GM19193 (cell line): Measurements from ENCODE around the gene ZC2HC1B.

Experiments
- POLR2A ChIP-seq: IDR thresholded peaks from 4 replicates; pipeline ENCODE4 v1.6.1; 2011; ENCODE audit not compliant: insufficient read depth, insufficient read length; ENCODE audit errors: extremely low read depth

The ZC2HC1B gene, protein sequence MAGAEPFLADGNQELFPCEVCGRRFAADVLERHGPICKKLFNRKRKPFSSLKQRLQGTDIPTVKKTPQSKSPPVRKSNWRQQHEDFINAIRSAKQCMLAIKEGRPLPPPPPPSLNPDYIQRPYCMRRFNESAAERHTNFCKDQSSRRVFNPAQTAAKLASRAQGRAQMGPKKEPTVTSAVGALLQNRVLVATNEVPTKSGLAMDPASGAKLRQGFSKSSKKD

DNA sequence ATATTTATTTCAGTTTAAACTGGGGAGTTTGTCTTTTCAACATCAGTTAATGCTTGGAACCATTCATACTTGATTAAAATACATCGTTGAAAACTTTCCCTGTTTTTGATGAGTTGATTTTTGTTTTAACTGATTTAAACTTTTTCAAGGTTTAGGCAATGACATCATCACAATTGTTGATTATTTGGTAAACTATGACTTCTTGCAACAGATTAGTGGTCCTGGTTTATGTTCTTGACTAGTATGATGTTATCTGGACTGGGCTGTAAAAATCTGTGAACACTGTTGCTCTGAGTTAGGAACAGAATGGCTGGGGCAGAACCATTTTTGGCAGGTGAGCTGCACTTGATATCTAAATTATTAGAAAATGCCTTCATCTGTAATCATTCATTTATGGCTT is at the start of gene ZC2HC1B:
Gene ZC2HC1B, plus strand, starts transcription at position 241 of the 400 bp plus-strand sequence. Its CDS starts 66 bp downstream, at position 307.
- TF ChIP-seq POLR2A: no peak

DNA sequence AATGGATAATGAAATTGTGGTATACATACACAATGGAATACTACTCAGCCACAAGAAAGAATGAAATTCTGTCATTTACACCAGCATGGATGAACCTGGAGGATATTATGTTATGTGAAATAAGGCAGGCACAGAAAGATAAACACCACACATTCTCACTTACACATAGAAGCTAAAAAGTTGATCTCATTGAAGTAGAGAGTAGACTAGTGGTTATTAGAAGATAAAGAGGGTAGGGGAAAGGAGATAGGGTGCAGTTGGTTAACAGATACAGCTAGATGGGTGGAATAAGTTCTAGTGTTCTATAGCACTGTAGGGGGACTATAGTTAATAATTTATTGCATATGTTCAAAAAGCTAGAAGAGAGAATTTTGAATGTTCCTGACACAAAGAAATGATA is 46.7 kb upstream of the ZC2HC1B start:
- TF ChIP-seq POLR2A: no peak

DNA sequence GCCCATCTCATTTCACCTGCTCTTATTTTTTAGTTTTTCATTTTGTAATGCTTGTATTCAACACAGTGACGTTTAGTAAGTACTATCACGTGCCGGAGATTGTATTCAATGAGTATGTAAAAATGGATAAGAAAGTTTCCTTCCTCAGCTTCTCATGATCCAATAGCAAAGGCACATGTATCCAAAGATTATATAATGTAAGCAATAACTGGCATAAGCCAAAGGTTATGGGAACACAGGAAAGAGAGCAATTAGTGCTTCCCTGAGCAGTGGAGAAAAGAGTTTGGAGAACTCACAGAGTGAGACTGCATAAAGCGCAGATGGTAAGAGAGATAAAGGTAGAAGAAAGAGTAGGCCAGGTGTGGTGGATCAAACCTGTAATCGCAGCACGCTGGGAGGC is 42.9 kb upstream of the ZC2HC1B start:
- TF ChIP-seq POLR2A: no peak

DNA sequence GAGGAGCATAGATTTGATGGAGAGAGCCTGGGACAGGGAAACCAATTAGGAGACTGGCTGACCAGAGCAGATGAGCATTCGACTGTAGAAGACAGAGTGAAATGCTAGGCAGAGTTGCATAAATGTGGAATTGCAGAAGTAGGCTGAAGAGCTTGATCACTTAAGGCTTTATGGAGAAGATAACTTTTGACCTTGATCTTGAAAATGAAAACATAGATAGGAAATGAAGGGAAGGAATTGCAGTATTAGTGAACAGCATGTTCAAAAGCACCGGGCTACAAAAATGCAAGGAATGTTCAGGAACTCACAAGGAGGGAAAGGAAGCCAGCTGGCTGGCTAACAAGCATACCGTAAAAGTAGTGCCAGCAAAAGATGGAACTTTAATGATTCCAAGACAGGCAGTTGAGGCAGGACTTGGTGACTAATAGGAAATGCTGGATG is 41.7 kb upstream of the ZC2HC1B start:
- TF ChIP-seq POLR2A: no peak

DNA sequence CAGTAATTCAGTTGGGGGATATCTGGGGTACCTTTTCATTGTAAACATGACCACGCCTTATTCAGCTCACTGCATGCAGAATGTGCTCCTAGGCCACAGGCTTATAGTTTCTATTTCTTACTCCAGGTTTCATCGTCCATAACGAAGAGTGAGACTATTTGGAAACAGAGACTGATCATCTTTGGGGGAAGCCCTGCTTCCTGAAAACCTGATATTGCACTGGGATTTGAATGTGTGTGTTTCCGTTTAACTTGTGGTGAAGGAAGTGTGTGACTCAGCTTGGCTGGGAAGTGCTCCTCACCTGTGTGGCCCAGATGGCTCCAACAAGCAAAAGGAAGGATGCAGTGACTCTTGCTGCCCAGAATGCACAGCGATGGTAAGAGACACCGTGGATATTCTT is 40.7 kb upstream of the ZC2HC1B start:
- no peak for TF ChIP-seq POLR2A

DNA sequence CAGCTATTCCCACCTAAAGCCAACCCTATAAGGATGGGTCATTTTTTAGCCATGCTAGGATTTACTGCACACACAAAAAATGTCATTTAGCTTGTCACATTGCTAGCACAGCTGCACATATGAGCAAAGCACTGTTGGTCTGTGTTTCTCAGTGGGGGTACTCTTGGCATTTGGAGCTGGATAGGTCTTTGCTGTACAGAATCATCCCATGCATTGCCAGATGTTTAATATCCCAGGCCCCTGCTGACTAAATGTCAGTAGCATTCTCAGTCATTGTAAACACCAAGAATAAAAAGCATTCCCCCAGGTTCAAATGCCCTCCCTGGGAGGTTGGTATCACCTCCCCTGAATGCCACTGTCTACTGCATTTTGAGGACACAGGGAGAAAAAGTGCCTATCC is 35.7 kb upstream of the ZC2HC1B start:
- TF ChIP-seq POLR2A: no peak

DNA sequence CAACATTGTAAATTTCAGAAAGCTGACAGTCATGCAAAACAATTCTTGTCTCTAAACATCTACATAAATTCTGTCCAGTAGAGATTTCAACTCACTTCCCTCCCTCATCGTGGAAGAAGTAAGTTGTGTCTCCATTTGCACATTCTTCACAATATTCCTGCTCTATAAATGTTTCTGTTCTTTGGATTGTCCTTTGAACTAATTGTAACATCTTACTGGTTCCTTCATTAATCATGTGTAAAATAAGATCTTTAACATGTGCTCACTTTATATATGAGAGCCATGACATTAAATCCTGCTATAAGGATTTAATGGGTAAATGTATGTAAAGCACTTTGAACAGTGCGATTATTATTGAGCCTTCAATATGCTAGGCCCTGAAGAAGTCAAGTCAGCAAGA is 28.1 kb upstream of the ZC2HC1B start:
- no peak for TF ChIP-seq POLR2A

DNA sequence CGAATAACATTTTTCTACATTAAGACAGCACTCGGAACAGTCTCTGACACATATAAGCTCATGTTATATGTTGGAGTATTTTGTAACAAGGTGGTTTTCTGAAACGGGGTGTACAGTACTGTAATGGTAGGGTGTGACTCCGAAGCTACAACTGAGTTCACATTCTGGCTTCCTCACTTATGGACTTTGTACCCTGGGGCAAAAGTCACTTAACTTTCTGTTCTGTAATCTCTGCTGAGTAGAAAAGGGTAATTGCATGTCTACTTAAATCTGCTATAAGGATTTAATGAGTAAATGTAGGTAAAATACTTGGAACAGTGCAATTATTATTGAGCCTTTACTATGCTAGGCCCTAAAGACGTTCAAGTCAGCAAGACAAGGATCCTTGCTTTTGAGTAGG is 25.9 kb upstream of the ZC2HC1B start:
- TF ChIP-seq POLR2A: no peak

DNA sequence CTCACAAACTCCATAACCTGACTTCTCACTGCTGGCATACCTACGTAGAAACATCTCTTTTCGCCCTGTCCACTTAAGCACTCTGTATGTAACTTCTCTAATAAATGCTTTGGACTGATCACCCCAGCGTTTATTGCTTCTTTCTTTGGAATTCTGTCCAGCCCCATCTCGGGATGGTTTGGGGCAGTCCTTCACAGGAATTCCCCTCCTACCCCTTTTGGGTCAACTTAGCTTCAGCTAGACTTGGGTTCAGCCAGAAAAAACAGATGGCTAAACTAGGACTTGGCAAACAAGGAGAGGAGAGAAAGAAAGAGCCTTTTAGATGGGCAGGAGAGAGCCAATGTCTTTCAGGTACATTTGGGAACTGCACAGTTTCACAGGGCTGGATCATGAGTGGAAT is 25.1 kb upstream of the ZC2HC1B start:
- TF ChIP-seq POLR2A: no peak

DNA sequence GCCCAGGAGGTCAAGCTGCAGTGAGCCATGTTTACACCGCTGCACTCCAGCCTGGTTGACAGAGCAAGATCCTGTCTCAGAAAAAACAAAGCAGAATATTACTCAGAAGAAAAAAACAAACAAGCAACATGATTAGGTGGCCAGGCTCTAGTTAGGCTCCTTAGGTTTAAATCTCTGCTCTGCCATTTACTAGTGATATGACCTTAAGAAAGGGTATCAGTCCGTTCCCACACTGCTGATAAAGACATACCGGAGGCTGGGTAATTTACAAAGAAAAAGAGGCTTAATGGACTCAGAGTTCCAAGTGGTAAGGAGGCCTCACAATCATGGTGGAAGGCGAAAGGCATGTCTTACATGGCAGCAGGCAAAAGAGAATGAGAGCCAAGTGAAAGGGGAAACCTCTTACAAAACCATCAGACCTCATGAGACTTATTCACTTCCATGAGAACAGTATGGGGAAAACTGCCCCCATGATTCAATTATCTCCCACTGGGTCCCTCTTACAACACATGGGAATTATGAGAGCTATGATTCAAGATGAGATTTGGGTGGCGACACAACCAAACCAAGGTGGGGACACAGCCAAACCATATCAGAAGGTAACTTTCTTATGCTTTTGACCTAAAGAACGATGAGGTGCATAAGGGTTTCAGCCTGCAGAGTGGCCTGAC is 23.5 kb upstream of the ZC2HC1B start:
- TF ChIP-seq POLR2A: no peak

DNA sequence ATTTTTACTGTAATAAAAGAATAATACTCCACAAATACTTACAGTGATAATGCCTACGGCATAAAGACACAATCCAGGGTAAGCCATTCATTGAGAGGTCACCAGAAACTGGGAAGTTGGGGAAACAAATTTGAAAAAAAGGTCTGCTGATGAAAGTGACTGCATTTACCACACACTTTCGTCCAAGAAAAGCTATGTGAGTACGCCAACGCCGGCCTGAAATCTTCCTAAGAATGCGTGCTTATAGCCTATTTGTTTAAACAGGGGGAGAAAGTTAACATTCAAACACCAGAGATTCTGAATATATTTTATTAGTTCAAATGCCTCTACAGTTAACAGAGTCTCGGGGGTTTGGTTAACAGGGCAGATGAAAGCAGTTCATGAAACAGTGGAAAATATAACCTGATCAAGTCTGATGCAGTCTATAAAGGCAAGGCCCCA is 21.8 kb upstream of the ZC2HC1B start:
- no peak for TF ChIP-seq POLR2A

DNA sequence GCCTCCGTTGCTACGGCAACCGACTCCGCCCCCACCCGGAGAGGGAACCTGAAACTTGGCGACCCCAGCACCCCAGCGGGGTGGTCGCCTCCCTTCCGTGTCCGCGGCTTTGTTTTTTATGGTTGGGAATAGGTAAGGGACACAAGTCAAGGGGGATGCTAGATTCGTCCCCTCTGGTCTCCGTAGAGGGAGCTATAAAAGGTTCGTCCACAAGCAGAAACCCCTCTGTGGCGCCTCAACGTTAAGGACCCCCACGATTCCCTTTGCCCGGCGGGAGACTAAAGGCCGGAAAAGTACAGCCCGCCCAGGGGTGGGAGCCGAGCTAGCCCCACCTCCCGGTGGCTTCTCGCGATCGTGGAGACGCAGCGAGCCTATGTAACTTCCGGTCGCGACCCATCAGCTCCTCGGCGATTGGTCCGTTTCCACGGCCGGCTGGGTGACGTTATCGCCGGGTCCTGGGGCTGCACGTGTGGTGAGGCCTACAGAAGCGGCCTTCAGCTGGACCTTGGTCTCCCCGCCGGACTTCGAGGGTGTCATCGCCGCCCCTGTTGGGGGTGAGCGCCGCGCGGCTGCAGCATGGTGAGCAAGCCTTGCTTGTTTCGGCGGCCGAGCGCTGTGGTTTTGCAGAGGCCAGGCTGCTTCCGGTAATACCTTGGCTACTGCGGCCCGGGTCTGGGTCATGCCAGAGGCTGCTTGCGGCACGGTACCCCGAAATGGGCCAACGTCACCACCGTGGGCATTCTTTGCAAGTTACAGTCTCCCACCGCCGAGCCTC is 21.2 kb upstream of the ZC2HC1B start, which contains the start of gene LTV1:
Gene LTV1, plus strand, starts transcription at position 437 of the 775 bp plus-strand sequence. Its CDS starts 140 bp downstream, at position 577.
- peak; percentile 88 for TF ChIP-seq POLR2A

DNA sequence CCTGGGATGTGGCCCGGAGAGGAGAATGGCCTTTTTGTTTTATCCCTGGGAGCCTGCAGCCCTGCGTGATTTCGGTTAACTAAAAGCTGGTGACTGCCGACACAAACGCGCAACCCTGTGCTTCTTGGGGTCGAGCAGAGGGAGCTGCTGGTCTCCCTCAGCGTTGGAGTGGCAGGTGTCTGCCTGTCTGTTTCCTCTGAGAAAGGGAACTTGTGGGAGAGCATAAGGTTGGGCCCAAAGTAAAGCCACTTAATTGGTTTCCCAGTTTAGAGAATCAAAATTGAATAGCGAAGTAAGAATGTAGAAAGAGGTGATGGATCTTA is 20.6 kb upstream of the ZC2HC1B start:
- TF ChIP-seq POLR2A: no peak

DNA sequence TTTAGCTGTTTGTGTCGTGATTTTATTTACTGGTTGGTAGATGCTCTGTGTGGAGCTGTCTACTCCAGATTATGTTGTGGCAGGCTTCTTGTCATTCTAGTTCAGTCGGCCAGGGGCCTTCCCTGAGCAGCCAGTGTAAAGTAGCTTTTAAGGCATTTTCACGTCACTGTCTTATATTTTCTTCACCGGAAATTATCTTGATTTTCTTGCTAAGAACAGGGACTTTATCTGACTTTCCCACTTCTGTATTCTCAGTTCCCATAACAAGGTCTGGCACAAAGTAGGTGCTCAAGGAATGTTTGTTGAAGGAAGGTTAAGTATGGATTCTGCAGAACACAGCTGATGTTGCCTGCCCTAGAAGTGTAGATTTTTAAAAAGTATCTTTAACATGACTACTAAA is 20.3 kb upstream of the ZC2HC1B start:
- no peak for TF ChIP-seq POLR2A

DNA sequence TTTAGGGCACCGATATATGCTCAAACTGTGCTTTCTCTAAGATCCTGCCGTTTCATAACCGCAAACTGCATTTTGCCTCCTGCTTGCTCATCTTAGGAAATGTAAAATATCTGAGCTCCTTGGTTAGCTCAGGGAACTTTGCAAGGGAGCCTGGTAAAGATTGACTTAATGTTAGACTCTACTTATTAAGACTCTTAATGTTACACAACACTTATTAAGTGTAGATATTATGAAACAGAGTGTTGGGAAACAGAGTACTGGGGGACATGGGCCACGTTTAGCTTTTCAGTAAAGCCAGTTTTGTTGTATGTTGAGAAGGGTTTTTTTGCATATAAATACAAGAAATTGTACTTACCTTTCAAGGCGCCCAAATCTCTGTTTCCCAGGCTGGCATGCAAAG is 19.2 kb upstream of the ZC2HC1B start:
- TF ChIP-seq POLR2A: no peak

DNA sequence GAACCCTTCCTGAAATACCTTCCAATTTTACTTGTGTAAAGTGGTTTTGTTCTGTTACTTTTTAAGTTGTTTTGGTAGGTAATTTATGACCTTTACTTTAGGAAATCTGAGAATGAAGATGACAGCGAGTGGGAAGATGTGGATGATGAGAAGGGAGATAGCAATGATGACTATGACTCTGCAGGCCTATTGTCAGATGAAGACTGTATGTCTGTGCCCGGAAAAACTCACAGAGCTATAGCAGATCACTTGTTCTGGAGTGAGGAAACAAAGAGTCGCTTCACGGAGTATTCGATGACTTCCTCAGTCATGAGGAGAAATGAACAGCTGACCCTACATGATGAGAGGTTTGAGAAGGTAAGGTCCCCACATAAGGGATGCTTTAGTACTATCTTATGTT is 6.6 kb upstream of the ZC2HC1B start:
- TF ChIP-seq POLR2A: no peak
